Epithelial cell of esophagus (primary cell): ENCODE data around the gene SORCS1.

Experiments used
- DNase-seq: peaks from one replicate; pipeline ENCODE4 v3.0.0; 2010; ENCODE audit warnings: low read depth
- H3K4me3 ChIP-seq: 2 replicates; pipeline ENCODE4 v1.5.1; 2011; ENCODE audit warnings: mild to moderate bottlenecking, low read length, control low read depth
- TF ChIP-seq, protein P1 (sequence below): IDR thresholded peaks from 2 replicates; pipeline ENCODE4 v1.5.1; 2011; ENCODE audit warnings: low read depth, mild to moderate bottlenecking, low read length, control low read depth, inconsistent platforms; ENCODE audit not compliant: insufficient read depth; ENCODE audit errors: missing control alignments

Gene SORCS1

DNA sequence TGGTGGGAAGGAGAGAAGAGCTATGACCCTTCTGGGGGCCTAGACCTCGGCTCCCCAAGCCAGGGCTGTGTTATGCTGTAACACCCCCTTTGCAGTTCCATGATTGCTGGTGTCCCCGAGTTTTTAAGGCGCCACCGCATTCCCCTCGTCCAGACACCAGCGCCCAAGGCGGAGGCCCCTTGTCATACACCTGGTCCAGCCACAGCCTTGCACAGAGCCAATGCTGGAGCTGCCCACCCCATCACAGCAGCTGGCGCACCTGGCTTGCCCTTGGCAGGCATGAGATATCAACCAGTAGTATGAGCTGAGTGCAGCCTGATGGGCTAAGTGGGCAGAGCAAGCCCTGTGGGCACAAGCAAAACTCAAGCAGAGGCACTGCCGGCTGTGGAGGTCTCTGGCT is 209.4 kb downstream of the SORCS1 start:
- no peak for DNase-seq
- H3K4me3 ChIP-seq, result no peak overlapping the region
- TF ChIP-seq, protein P1, sequence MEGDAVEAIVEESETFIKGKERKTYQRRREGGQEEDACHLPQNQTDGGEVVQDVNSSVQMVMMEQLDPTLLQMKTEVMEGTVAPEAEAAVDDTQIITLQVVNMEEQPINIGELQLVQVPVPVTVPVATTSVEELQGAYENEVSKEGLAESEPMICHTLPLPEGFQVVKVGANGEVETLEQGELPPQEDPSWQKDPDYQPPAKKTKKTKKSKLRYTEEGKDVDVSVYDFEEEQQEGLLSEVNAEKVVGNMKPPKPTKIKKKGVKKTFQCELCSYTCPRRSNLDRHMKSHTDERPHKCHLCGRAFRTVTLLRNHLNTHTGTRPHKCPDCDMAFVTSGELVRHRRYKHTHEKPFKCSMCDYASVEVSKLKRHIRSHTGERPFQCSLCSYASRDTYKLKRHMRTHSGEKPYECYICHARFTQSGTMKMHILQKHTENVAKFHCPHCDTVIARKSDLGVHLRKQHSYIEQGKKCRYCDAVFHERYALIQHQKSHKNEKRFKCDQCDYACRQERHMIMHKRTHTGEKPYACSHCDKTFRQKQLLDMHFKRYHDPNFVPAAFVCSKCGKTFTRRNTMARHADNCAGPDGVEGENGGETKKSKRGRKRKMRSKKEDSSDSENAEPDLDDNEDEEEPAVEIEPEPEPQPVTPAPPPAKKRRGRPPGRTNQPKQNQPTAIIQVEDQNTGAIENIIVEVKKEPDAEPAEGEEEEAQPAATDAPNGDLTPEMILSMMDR, result no peak

DNA sequence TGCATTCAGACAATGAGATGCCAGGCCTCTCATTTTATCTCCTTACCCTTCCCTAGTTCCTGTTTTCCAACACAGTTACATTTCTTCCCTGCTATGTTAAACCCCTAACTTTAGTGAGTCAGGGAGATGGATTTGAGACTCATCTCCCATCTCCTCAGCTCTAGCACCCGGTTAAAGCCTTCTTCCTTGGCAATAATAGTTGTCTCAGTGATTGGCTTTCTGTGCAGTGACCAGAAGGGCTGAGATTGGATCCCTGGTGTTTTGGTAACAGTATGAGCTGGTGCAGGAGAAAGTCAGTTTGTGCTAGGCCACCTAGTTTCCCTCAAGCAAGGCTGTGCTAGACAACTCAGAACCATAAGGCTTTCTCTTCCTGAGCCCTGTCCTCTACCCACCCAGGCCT is 212.5 kb downstream of the SORCS1 start:
- H3K4me3 ChIP-seq, result no peak overlapping the region
- TF ChIP-seq, protein P1, result no peak
- DNase-seq, result no peak

DNA sequence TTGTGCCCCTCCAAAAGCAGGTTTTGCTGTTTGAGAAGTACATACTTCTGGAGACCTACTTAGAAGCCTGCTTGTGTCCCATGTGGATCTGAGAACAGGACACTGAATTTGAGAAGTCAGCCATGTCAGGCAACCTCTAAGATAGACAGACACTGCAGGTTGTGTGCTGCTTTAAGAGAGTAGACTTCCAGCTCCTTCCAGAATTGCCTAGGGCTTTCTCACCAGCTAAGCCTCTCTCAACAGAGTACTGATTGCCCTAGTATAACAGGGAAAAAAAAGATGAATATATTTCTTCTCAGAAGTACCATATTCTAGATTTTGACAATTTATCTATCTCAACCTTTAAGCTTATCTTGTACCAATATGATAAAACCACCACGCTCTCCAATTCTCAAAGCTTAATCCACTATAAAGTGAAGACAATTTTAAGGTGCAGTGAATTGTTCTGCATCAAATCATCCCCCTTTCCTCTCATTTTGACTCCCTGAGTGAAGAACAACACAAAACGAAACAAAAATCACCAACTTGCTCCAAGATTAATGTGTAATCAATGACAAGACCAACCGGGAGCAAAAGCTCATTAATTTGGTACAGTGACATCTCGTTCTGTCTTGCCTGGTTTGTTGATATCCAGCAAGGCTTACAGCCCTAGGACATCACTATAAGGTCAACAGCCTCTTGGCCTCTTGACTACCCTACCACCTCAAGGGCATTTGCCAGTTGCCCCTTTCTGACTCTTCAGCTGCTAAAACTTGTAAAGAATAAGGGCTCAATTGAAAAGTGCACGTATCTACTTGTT is 214.6 kb downstream of the SORCS1 start:
- no peak overlapping the region for H3K4me3 ChIP-seq
- DNase-seq, result no peak
- TF ChIP-seq, protein P1, result no peak

DNA sequence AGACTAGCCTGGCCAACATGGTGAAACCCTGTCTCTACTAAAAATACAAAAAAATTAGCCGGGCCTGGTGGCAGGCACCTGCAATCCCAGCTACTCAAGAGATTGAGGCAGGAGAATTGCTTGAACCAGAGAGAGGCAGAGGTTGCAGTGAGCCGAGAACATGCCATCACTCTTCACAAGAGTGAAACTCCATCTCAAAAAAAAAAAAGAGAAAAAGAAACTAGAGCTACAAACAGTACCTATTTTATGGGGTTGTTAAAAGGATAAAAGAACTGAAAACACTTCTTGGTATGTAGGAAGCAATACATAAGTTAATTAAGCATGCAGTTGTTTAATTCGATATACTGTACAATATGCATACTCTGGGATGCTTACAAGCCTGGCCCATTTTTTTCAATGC is 216.9 kb downstream of the SORCS1 start:
- no peak for DNase-seq
- no peak overlapping the region for H3K4me3 ChIP-seq
- TF ChIP-seq, protein P1, result no peak

DNA sequence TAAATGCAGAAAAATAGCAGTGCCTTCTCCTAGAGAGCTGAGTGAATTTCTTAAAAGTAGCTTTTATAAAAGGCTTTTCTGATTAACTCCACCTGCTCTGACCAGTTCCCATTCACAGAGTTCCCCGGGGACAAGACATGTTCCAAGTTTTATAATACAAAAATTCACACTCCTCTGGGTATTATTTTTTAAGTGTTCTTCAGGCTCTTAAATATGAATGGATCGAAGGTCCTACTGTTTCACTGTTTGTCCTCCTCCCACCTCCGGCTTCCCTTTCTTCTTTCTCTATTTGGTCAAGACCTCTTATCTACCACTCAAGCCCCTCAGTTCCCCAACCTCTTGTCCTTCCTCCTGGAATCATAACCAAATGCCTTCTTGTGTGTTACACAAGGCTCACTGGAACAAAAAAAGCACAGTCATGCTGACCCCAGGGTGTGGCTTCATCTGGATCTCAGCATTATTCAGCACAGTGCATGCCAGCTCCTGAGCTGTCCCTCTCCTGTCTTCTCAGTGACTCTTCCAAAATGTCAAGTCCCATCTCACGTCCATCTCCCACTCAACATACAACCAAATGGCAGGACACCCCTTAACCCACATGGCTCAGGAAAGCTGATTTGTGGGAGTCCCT is 222.4 kb downstream of the SORCS1 start:
- no peak overlapping the region for H3K4me3 ChIP-seq
- no peak for DNase-seq
- TF ChIP-seq, protein P1, result no peak

DNA sequence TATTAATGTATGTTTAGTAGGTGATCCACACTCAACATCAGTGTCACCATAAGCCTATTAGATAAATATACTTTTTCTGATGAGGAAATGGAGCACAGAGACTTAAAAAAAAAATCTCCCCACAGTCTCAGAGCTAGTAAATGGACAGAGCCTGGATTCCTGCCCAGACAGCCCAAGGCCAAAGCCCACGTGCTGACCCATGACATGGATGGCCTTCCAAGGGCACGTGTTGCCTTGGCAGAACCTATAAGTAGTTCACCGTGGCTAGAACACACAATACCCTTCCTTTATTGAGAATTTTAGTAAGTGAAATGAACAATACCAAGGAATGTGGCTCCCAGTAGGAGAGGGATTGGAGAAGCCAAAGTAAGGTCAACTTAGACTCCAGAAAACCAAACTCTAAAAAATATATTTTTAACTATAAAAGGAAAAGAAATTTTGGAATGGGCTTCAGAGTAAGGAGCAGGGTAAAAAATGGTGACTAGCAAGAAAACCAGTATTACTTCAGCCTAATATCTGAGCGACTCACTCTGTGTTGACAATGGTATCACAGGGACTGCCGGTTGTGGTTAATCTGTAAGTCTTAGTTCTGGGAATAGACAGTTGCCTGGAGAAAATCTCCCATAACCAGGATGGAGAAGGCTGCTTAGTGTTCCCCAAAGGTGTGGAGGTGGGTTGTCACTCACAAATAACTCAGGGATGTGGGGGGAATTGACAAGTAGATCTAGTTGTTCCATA is 223.0 kb downstream of the SORCS1 start:
- H3K4me3 ChIP-seq, result no peak overlapping the region
- no peak for DNase-seq
- TF ChIP-seq, protein P1, result no peak
